HG03575 (cell line): ENCODE results near the gene NMBR.
"Not testable (repeated sequence)": the region's sequence is repeated elsewhere in the genome, so short reads cannot be mapped to it uniquely, and the experiment has no call there.

Source experiments
- ATAC-seq: cut with Tn5 transposase; IDR thresholded peaks from one replicate; pipeline ENCODE4 v1.9.1; 2021; ENCODE audit not compliant: unreplicated experiment, insufficient number of reproducible peaks, low FRiP score; ENCODE audit errors: extremely low read depth

Gene NMBR

DNA sequence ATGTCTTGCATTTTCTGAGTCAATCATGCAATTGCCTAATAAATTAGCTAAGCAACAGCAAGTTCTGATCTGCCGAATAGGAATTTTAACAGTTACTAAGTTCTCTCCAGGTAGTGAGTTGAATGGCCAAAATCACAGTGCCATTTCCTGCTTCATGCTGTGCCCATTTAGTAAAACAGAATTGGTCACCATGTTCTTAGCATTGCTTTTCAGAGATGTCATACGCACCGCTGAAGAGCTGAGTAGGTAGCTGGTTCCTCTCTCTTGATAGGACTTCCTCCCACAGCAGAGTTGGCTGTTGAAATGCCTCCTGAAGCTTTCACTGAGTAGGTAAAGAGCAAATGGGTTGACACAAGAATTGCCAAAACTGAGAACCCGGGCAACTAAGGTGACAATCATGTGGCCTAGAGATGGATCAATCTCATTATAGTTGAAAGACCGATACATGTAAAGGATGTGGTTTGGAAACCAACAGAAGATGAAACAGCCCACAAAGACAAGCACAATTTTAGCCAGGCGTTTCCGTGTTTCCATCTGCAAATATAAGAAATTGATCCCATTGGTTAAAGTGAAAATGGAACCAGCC lies 71.3 kb downstream of the NMBR start:
- ATAC-seq = no peak

DNA sequence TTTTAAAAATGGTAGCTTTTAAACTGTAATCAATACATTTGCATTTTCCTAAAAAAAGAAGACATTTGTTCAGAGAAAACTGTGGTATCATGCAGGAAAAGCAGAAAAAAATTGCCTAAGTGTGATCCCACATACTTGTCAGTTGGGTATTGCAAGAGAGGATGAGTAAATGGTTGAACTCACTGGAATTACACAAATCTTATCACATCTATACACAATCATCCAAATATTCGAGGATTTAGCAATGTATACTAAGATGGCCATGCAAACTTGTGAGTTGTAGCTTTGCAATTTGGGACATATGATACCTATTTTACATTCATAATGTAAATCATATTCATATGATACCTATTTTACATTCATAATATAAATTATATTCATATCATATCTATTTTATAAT lies 72.4 kb downstream of the NMBR start:
- no peak for ATAC-seq

DNA sequence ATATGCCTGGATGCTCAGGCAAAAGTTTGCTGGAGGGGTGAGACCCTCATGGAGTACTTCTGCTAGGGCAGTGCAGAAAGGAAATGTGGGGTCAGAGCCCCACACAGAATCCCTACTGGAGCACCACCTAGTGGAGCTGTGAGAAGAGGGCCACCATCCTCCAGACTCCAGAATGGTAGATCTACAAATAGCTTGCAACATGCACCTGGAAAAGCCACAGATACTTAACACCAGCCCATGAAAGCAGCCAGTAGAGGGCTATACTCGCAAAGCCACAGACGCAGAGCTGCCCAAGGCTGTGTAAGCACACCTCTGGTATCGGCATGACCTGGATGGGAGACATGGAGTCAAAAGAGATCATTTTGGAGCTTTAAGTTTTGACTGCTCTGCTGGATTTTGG lies 74.9 kb downstream of the NMBR start:
- no peak for ATAC-seq

DNA sequence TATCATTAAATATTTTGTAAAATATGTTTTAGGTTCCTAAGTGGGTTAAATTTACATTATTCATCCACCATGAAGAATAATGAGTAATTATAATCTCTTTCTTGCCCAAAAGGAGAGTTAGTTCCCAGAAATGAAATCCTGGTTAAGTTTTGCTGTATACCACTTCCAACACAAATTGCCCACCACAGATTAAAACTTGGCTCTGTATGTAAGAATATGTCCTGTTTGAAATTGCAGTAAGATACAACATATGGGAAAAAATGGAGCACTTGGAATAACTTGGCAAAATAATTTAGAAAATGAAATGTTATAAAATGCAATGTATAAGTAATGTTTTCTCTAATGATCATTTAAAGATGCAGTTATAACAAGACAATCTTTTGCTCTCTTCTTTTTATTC lies 78.5 kb downstream of the NMBR start:
- ATAC-seq = no peak

DNA sequence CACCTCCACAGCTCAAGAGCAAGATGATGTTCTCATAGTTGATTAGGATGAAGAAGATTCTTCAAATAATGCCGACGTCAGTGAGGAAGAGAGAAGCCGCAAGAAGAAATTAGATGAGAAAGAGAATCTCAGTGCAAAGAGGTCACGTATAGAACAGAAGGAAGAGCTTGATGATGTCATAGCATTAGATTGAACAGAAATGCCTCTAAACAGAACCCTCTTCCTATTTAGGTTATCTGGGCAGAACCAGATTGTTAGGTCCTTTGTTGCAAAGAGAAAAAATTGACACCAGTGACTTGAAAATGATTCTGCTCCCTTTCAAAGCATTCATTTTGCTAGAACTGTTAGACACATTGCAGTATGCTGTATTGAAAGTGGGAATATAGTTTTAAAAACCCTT lies 84.1 kb downstream of the NMBR start:
- not testable (repeated sequence) for ATAC-seq

DNA sequence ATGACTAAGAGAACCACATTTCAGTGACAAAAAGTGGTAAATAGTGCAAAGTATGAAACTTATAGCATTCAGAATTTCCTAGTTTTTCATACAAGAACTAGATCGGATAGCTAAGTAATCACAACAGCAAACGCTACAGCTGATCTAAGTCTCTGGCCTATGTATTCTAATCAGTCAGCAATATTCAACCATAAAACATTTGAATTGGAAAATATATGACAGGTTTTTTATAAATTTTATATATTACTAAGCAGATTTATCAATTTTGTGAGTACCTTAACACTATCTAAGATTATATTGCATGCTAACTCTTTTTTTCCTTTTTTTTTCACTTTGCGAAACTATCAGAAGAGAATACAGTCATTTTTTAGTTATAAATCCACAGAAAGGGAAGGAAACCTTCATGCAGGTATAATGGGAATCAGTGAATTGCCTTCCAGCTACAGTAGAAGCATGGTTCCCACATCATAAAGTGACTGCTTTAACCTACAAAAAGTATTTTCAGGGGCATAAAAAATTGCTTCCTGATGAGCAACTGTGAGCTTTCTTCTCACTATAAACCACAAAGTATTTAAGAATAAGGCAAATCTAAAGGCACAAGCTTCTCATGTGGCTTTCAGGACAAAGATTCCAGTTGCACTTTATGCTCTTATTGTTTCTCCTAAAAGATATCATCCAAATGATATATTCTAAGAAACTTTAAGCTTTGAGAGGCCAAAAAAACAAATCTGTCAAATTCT lies 88.2 kb downstream of the NMBR start:
- no peak for ATAC-seq

DNA sequence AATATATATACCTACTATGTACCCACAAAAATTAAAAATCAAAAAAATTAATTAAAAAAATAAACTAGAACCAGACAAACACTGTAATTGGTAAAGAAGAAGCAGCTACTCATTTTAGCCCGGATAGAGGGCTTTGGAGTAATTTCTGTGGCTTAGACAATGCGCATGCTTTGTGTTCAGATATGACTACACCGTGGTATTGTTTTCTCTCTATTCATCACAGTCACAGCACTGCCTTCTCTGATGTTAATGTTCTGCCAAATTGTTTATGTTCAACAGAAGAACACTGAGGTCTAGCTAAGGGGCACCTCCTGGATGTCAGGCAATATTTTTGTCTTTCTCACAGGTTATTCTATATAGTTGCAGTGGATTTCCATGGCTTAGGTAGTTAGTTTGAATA lies 91.7 kb downstream of the NMBR start:
- ATAC-seq = no peak

DNA sequence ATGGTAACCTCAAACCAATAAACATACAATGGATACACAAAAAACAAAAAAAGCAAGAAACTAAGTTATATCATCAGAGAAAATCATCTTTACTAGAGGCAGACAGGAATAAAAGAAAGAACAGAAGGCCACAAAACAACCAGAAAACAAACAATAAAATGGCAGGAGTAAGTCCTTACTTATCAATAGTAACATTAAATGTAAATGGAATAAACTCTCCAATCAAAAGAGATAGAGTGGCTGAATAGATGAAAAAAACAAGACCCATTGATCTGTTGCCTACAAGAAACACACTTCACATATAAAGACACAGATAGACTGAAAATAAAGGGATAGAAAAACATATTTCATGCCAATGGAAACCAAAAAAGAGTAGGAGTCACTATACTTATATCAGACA lies 95.5 kb downstream of the NMBR start:
- no peak for ATAC-seq

DNA sequence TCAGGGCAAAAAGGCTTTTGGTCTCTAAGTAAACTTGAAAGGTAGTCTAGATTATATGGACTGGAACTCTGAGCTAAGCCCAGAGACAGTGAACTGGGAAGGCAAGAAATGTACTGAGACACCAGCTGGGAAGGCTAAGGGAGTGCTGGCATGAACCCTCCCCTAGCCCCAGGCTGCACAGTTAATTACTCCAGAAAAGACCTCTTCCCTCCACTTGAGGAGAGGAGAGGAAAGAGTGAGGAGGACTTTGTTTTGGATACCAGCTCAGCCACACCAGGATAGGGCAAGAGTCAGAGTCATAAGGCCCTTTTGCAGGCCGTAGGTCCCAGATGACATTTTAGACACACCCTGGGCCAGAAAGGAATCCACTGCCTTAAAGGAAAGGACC lies 98.3 kb downstream of the NMBR start:
- no peak for ATAC-seq

DNA sequence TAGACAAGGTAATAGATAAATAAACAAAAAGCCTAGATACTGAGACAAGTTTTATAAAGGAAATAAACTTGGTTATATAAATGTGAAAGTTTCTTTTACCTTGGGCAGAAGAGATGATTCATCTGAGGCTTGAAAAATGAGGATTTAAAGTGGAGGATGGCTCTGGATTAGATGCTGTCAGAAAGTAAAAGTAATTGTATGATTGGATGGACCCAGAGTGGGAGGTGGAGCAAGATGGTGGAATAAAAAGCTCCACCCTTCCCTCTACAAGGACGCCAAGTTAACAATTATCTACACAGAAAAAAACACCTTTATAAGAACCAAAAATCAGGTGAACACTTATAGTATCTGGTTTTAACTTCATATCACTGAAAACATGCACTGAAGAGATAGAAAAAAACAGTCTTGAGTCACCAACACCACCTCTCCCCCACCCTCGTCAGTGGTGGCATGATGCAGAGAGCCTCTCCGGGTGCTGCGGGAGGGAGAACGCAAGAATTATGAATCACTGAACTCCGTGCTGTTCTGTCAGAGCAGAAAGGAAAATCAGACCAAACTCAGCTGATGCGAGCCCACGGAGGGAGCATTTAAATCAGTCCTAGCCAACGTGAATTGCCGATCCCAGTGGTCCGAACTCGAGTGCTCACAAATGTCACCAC lies 98.9 kb downstream of the NMBR start:
- ATAC-seq = no peak

DNA sequence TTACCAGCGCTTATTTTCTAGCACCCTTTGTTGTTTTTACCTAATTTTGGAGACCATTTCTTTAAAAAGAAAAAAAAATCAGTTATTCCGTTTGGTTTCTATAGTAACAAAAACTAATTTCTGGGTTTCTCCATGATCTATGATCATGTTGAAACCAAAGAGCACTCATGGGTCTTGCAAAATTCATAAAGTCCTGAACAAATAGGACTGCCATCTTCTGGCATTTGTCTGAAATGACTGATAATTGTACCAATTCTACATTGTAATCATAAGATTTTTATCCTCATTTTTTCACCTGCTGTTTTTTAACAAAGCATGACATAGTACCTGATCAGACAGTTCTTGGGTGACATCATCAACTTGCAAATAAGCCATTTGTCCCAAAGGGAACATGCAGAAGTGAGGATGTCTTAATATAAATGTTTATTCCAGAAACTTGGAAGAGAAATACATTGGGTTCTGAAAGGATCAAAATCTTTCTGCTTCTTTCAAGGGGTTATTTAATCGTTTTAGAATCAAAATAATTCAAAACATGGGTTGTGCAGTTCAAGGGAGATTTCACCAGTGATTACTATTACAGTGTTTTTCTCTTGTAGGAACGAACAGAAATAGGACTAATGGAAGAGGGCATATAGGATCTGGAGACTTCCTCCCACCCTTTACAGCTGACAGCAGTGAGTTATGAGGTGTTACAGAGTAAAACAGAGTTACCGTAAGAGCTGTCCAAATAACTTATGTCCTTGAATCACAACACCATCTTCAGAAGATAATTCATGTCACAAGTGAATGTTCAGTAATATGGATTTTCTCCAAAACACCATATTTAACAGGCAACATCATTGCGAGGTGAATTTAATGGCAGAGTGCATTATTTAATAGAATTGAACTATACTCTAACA lies 101.3 kb downstream of the NMBR start:
- no peak for ATAC-seq

DNA sequence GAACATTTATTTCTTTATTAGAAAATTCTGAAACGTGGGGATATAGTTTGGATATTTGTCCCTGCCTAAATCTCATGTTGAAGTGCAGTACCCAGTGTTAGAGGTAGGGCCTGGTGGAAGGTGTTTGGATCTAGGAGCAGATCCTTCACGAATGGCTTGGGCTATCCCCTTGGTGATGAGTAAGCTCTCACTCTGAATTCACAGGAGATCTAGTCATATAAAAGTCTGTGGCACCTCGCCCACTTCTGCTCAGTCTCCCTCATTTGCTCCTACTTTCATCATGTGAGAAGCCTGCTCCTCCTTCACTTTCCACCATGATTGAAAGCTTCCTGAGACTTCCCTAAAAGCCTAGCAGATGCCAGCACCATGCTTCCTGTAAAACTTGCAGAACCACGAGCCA lies 111.0 kb downstream of the NMBR start:
- ATAC-seq = no peak

DNA sequence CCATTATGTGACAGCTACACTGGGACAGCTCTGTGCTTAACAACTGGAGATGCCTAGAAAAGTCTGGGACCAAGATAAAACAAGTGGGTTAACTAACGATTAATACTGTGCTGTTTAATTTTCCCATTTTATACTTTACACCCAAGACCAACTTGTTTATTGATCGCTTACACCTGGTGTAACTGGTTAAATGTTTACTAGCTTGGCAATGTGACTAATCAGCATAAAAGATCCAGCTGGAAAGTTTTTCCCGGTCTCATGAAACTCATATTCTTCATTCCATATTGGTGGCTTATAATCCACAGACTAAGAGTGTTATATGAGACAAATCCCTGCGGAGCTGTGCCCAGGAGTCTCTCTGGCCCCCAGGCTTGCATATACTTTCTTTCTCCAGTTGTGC lies 115.9 kb downstream of the NMBR start:
- ATAC-seq = no peak

DNA sequence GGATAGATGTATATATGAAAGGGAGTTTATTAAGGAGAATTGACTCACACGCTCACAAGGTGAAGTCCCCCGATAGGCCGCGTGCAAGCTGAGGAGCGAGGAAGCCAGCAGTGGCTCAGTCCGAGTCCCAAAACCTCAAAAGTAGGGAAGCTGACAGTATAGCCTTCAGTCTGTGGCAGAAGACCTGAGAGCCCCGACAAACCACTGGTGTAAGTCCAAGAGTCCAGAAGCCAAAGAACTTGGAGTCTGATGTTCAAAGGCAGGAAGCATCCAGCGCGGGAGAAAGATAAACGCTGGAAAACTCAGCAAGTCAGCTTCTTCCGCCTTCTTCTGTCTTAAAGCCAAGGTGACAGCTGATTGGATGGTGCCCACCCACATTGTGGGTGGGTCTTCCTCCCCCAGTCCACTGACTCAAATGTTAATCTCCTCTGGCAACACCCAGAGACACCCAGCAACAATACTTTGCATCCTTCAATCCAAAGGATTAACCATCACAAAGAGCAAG lies 116.8 kb downstream of the NMBR start:
- ATAC-seq = no peak

DNA sequence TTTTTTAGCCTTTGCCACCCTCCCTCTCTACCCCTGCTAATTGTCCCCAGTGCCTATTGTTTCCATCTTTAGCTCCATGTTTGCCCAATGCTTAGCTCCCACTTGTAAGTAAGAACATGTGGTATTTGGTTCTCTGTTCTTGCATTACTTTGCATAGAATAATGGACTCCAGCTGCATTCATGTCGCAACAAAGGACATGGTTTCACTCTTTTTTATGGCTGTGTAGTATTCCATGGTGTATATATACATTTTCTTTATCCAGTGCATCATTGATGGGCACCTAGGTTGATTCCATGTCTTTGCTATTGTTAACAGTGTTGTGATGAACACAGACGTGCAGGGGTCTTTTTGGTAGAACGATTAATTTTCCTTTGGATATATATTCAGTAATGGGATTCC lies 118.4 kb downstream of the NMBR start:
- no peak for ATAC-seq

DNA sequence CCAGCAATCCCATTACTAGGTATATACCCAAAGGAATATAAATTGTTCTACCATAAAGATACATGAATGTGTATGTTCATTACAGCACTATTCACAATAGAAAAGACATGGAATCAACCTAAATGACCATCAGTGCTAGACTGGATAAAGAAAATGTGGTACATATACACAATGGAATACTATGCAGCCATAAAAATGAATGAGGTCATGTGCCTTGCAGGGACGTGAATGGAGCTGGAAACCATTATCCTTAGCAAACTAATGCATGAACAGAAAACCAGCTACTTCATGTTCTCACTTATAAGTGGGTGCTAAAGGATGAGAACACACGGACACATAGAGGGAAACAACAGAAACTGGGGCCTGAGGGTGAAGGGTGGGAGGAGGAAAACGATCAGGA lies 119.1 kb downstream of the NMBR start:
- not testable (repeated sequence) for ATAC-seq

DNA sequence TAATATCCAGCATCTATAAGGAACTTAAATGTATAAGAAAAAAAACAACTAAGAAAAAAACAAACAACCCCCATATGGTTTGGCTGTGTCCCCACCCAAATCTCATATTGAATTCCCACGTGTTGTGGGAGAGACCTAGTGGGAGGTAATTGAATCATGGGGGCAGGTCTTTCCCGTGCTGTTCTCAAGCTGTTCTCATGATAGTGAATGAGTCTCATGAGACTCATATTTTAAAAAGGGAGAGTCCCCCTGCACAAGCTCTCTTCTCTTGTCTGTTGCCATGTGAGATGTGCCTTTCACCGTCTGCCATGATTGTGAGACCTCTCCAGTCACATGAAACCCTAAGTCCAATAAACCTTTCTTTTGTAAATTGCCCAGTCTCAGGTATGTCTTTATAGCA lies 119.8 kb downstream of the NMBR start:
- no peak for ATAC-seq

DNA sequence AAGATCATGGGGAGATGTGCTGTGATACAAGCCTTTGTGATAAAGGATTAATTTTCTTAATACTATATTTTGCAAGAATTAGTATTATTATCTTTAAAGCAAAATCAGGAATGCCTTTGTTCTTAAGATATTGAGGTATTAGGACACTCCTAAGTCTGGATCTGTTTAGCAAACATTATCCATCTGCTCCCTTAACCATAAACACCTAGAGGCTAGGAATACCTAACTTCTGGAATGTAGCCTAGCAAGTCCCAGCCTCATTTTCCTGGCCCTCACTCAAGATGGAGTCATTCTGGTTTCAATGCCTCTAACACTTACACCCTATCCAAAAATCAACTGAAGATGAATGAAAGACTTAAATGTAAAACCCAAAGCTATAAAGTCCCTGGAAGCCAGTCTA lies 120.5 kb downstream of the NMBR start:
- ATAC-seq = no peak
